Panc1 (cell line): ENCODE measurements around the gene PLBD1.

Source experiments
- POLR2AphosphoS5 ChIP-seq: IDR thresholded peaks from 2 replicates; pipeline ENCODE4 v1.6.1; 2012; ENCODE audit warnings: mild to moderate bottlenecking, low read depth, low read length, moderate library complexity
- REST ChIP-seq, 2 experiments: IDR thresholded peaks; 2 replicates each; pipeline ENCODE4 v1.6.1; 2011 to 2012; ENCODE audit warnings: low read depth in 2 of 2, control low read depth in 1 of 2, low read length in 1 of 2, mild to moderate bottlenecking in 1 of 2, moderate library complexity in 1 of 2; ENCODE audit not compliant: insufficient read depth in 1 of 2
- SIN3A ChIP-seq: IDR thresholded peaks from 2 replicates; pipeline ENCODE4 v1.6.1; 2012; ENCODE audit warnings: low read depth, mild to moderate bottlenecking, low read length, moderate library complexity, borderline replicate concordance; ENCODE audit not compliant: insufficient read depth
- TCF7L2 ChIP-seq: IDR thresholded peaks from 2 replicates; pipeline ENCODE4 v1.6.1; 2011; ENCODE audit warnings: mild to moderate bottlenecking, low read depth, low read length, inconsistent platforms
- TF ChIP-seq, protein P1 (sequence below): fragments of 450-650 bp; IDR thresholded peaks from 2 replicates; pipeline ENCODE4 v1.5.1; 2017; ENCODE audit warnings: mild to moderate bottlenecking

GRCh38 chr12:14575585-14575984 is 7.9 kb upstream of the PLBD1 start:
- TF ChIP-seq, protein P1, sequence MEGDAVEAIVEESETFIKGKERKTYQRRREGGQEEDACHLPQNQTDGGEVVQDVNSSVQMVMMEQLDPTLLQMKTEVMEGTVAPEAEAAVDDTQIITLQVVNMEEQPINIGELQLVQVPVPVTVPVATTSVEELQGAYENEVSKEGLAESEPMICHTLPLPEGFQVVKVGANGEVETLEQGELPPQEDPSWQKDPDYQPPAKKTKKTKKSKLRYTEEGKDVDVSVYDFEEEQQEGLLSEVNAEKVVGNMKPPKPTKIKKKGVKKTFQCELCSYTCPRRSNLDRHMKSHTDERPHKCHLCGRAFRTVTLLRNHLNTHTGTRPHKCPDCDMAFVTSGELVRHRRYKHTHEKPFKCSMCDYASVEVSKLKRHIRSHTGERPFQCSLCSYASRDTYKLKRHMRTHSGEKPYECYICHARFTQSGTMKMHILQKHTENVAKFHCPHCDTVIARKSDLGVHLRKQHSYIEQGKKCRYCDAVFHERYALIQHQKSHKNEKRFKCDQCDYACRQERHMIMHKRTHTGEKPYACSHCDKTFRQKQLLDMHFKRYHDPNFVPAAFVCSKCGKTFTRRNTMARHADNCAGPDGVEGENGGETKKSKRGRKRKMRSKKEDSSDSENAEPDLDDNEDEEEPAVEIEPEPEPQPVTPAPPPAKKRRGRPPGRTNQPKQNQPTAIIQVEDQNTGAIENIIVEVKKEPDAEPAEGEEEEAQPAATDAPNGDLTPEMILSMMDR, result no peak
- no peak for TF ChIP-seq POLR2AphosphoS5
- no peak for TF ChIP-seq REST (IDR thresholded peaks at IDR 0.05; ENCODE audit: insufficient read depth in 1 of 2, low read depth in 2 of 2, low read length in 1 of 2)
- TF ChIP-seq SIN3A, result no peak
- TF ChIP-seq TCF7L2, result no peak
